ENCODE measurements around the gene ZNF799. TPM values are rescaled to one million over a fixed set of nuclear protein-coding genes. Genes with fewer than 3 reads are reported as not detected.
"Not testable (repeated sequence)": the region's sequence is repeated elsewhere in the genome, so short reads cannot be mapped to it uniquely, and the experiment has no call there.

ZNF799 gene
- 2.4 and 2.9 TPM in 2 replicates for total RNA-seq (2014; rRNA removed; shearing (Covaris generic))
- polyA plus RNA-seq (2015; cell fraction: cytosol; rRNA removed) = 0.28 and 0.44 TPM in 2 replicates
- polyA plus RNA-seq (2015; cell fraction: nucleus; rRNA removed) = 0.68 and 1.5 TPM in 2 replicates

GRCh38 chr19:12400633-12401502 lies at the start of gene ZNF799:
TSS of gene ZNF799 (minus strand) at chr19:12401271. CDS start at chr19:12401070, 201 bp downstream.
- peak; percentile 96 for DNase-seq (ENCODE audit: low read depth)

- no peak for DNase-seq (ENCODE audit: low read depth)
Observed at GRCh38 chr19:12450844-12451243, 49.8 kb upstream of the ZNF799 start.

- no peak for DNase-seq (ENCODE audit: low read depth)
Observed at GRCh38 chr19:12448808-12449207, 47.7 kb upstream of the ZNF799 start.

GRCh38 chr19:12440541-12441316 lies 39.7 kb upstream of the ZNF799 start, which contains the start of gene ZNF443:
TSS of gene ZNF443 (minus strand) at chr19:12441021. CDS start at chr19:12440914, 107 bp downstream.
- DNase-seq (ENCODE audit: low read depth) = peak; percentile 98

GRCh38 chr19:12439686-12440540 lies 38.8 kb upstream of the ZNF799 start:
- DNase-seq (ENCODE audit: low read depth) = peak; percentile 1

GRCh38 chr19:12430726-12431299 lies 29.7 kb upstream of the ZNF799 start:
- DNase-seq (ENCODE audit: low read depth) = not testable (repeated sequence)

- no peak for DNase-seq (ENCODE audit: low read depth)
Observed at GRCh38 chr19:12425888-12426274, 24.8 kb upstream of the ZNF799 start.

- no peak for DNase-seq (ENCODE audit: low read depth)
Observed at GRCh38 chr19:12425236-12425887, 24.3 kb upstream of the ZNF799 start.

- DNase-seq (ENCODE audit: low read depth) = not testable (repeated sequence)
Observed at GRCh38 chr19:12417273-12417672, 16.2 kb upstream of the ZNF799 start.

GRCh38 chr19:12411893-12412292 lies 10.8 kb upstream of the ZNF799 start:
- DNase-seq (ENCODE audit: low read depth) = no peak

- DNase-seq (ENCODE audit: low read depth) = peak; percentile 7
Observed at GRCh38 chr19:12399901-12400632, 1.0 kb downstream of the ZNF799 start.

- DNase-seq (ENCODE audit: low read depth) = not testable (repeated sequence)
Observed at GRCh38 chr19:12391148-12391547, 9.9 kb downstream of the ZNF799 start.

- DNase-seq (ENCODE audit: low read depth) = not testable (repeated sequence)
Observed at GRCh38 chr19:12386365-12386764, 14.7 kb downstream of the ZNF799 start.

- DNase-seq (ENCODE audit: low read depth) = no peak
Observed at GRCh38 chr19:12380444-12380737, 20.7 kb downstream of the ZNF799 start.

GRCh38 chr19:12379732-12380443 lies 21.2 kb downstream of the ZNF799 start:
- DNase-seq (ENCODE audit: low read depth) = no peak

- no peak for DNase-seq (ENCODE audit: low read depth)
Observed at GRCh38 chr19:12374026-12374425, 27.0 kb downstream of the ZNF799 start.

GRCh38 chr19:12365236-12366162 lies 35.6 kb downstream of the ZNF799 start, which contains the start of gene ZNF442:
TSS of gene ZNF442 (minus strand) at chr19:12365683. CDS start at chr19:12363631, 2,052 bp downstream.
- DNase-seq (ENCODE audit: low read depth) = peak; percentile 75
